ENCODE measurements around the gene PPP1R9A. TPM values are rescaled to one million over a fixed set of nuclear protein-coding genes. Genes with fewer than 3 reads are reported as not detected.
A peak's percentile ranks its signal among the peaks of the same experiment; 100 is the strongest.

Gene PPP1R9A
- total and polyA plus RNA-seq, 8 donors: 18.7 to 28.6 (median 24.3) TPM

GRCh38 chr7:95322854-95323253 is 415.5 kb downstream of the PPP1R9A start:
- Histone ChIP-seq H3K9me3 (no peaks in the 10 kb centered on the region), H3K36me3 (no peaks in the 10 kb centered on the region), H3K4me3 (no peak overlapping the region), H3K27ac (no peak overlapping the region), H3K4me1 (no peaks in the 10 kb centered on the region), H3K27me3 (peaks cover 0 to 10% of the 10 kb centered on the region in 2 donors)
- no peak for TF ChIP-seq CTCF (IDR thresholded peaks at IDR 0.05)
- intact Hi-C loops (cut with DNase I): no loop called here
- ATAC-seq (no peak), DNase-seq (no peak)

- H3K9me3 ChIP-seq: no peaks in the 10 kb centered on the region
- no peak overlapping the region for H3K27ac ChIP-seq
- no peaks in the 10 kb centered on the region for H3K36me3 ChIP-seq
- H3K4me1 ChIP-seq: no peaks in the 10 kb centered on the region
- ATAC-seq: no peak
- H3K4me3 ChIP-seq: no peak overlapping the region
- peaks cover 0 to 10% of the 10 kb centered on the region in 2 donors for H3K27me3 ChIP-seq
- no peak for TF ChIP-seq CTCF (IDR thresholded peaks at IDR 0.05)
- no peak for DNase-seq
- intact Hi-C loops (cut with DNase I): no loop called here
Observed at GRCh38 chr7:95323410-95324129, 416.2 kb downstream of the PPP1R9A start.

GRCh38 chr7:95324431-95324830 is 417.0 kb downstream of the PPP1R9A start, which contains the start of gene PON1:
Gene PON1, minus strand, starts transcription at chr7:95324532. Its CDS starts 57 bp downstream, at chr7:95324475.
- ATAC-seq: peak; percentile 19
- H3K36me3 ChIP-seq: no peaks in the 10 kb centered on the region

GRCh38 chr7:95327356-95327755 is 420.0 kb downstream of the PPP1R9A start:
- H3K36me3 ChIP-seq: no peaks in the 10 kb centered on the region
- no peak for TF ChIP-seq CTCF (IDR thresholded peaks at IDR 0.05)
- no peak overlapping the region for H3K4me3 ChIP-seq
- H3K4me1 ChIP-seq: no peaks in the 10 kb centered on the region
- intact Hi-C loops (cut with DNase I): no loop called here
- H3K9me3 ChIP-seq: no peaks in the 10 kb centered on the region
- H3K27ac ChIP-seq: no peak overlapping the region
- H3K27me3 ChIP-seq: peaks cover 0 to 10% of the 10 kb centered on the region in 2 donors
- ATAC-seq (no peak), DNase-seq (no peak)

More at GRCh38 chr7:95324431-95324830, 417.0 kb downstream of the PPP1R9A start, which contains the start of gene PON1:
- Histone ChIP-seq H3K4me3 (no peak within 1 kb of the TSS), H3K9me3 (no peaks in the 10 kb centered on the region), H3K27me3 (peaks cover 0 to 10% of the 10 kb centered on the region in 2 donors), H3K27ac (no peak within 1 kb of the TSS), H3K4me1 (no peaks in the 10 kb centered on the region)
- intact Hi-C loops (cut with DNase I): no loop called here
- TF ChIP-seq CTCF (IDR thresholded peaks at IDR 0.05): no peak
- DNase-seq: peak in 1 of 4 donors; percentile 77

GRCh38 chr7:95330204-95330960 is 423.0 kb downstream of the PPP1R9A start:
- Histone ChIP-seq H3K4me3 (peak overlapping the region; percentile 4 to 14), H3K27me3 (no peaks in the 10 kb centered on the region), H3K27ac (no peak overlapping the region), H3K9me3 (no peaks in the 10 kb centered on the region), H3K36me3 (no peaks in the 10 kb centered on the region), H3K4me1 (no peaks in the 10 kb centered on the region)
- intact Hi-C loops (cut with DNase I): no loop called here
- DNase-seq (no peak), ATAC-seq (peak; percentile 83)
- TF ChIP-seq CTCF (IDR thresholded peaks at IDR 0.05): no peak
